ENCODE results near the gene MROH9. TPM values are rescaled to one million over a fixed set of nuclear protein-coding genes. Genes with fewer than 3 reads are reported as not detected.

Gene MROH9, protein sequence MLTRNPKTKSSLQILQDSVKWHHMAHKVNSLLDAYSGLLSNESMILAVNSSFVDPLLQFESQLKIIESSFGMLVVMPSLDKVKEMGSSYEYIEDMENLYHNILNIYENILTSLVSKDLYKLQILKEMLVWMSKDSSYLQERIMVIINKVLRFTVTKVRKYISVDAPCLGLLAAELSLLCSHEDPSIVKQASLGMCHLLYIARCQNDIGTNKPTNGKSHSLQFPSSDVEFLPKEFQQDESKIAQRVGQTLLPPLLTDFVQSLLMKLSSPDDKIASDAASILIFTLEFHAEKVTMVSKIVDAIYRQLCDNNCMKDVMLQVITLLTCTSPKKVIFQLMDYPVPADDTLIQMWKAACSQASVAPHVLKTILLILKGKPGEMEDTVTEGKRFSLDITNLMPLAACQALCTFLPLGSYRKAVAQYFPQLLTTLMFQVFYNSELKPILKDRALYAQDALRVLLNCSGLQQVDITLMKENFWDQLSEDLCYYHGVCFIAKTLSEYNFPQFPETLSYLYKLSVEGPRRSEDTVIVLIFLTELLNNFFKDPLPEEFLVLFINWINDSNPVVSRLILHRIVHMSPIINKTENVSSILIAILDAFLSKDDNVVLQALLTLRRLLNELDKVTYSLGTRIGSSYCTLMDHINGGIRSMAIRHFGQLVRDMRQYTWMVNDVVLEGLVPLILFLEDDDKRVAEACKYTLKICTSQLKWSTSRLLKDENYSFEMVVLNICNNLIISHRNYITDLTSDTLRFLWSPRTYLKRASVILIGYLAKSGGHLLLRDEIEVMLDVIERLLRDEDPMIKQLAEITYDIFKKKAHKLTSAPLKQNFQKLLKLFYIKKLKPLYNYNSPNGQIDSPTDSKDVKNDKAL
- total RNA-seq: not detected in 2 replicates

GRCh38 chr1:170935231-170935630 lies at the start of gene MROH9:
Gene MROH9, plus strand, starts transcription at chr1:170935534. Its CDS starts 10,023 bp downstream, at chr1:170945557.

GRCh38 chr1:171090604-171091003 lies 155.3 kb downstream of the MROH9 start, which contains the start of gene FMO3:
Gene FMO3, plus strand, starts transcription at chr1:171090905. Its CDS starts 1,754 bp downstream, at chr1:171092659.

Other genes starting within 250 kb of the MROH9 start
- gene FMO3, start 155.4 kb downstream of the MROH9 start, total RNA-seq: not detected in 2 replicates
- not detected in 2 replicates for gene FMO2, start 249.8 kb downstream of the MROH9 start, total RNA-seq

All from mammary microvascular endothelial cell (primary cell).